Adrenal gland (tissue), 12 donors: ENCODE results near the gene TAF1B. TPM values are rescaled to one million over a fixed set of nuclear protein-coding genes. Genes with fewer than 3 reads are reported as not detected.

Experiments used
- DNase-seq, 7 donors: peaks; one replicate each; pipeline ENCODE4 v3.0.0-alpha.2; 2019 to 2020
- H3K27ac ChIP-seq, 5 donors: fragments of 200-600 bp; sonication (generic) in 4 of 5; 1 replicate in 3 of 5; 2 replicates in 2 of 5; pipeline versions ENCODE4 v1.5.1 to v1.8.0; 2016 to 2020; ENCODE audit warnings: mild to moderate bottlenecking in 1 of 5
- H3K27me3 ChIP-seq: fragments of 200-600 bp; 2 replicates; pipeline ENCODE4 v1.8.0; 2021
- H3K36me3 ChIP-seq, 2 donors: fragments of 200-600 bp; replicated peaks in 1 of 2; 1 replicate in 1 of 2; 2 replicates in 1 of 2; pipeline versions ENCODE4 v1.5.1 to v1.8.0; 2018 to 2022
- H3K4me1 ChIP-seq, 2 donors: fragments of 200-600 bp; replicated peaks in 1 of 2; 1 replicate in 1 of 2; 2 replicates in 1 of 2; pipeline versions ENCODE4 v1.5.1 to v1.8.0; 2018 to 2021
- H3K4me3 ChIP-seq, 4 donors: fragments of 200-600 bp; sonication (generic) in 3 of 4; one replicate each; pipeline ENCODE4 v1.5.1; 2016 to 2018
- H3K9me3 ChIP-seq, 3 donors: fragments of 200-600 bp; sonication (generic) in 1 of 3; replicated peaks in 1 of 3; 1 replicate in 2 of 3; 2 replicates in 1 of 3; pipeline versions ENCODE4 v1.5.1 to v1.8.0; 2016 to 2021
- POLR2A ChIP-seq, 2 donors: fragments of 450-650 bp; IDR thresholded peaks; one replicate each; pipeline ENCODE4 v1.6.1; 2017; ENCODE audit warnings: antibody characterized with exemption in 2 of 2, mild to moderate bottlenecking in 2 of 2, moderate library complexity in 1 of 2
- WGBS, 4 donors: extraction: QIAGEN DNeasy Blood & Tissue Kit in 2 of 4; methylation state at CpG; one replicate each; pipeline versions ENCODE4 v1.1.5 to v1.1.7; 2013 to 2017; 5-methylcytosine and 5-hydroxymethylcytosine counted together
- intact Hi-C, 2 donors: fragments of 100-400 bp; cut with DNase I; formaldehyde crosslinking; loops; one replicate each; pipeline versions ENCODE4 v1.14.1 to v1.15.0; 2022 to 2023
- polyA plus RNA-seq, 3 donors: library from polyadenylated mRNA; stranded (reverse); fragments of 200-250 nt in 2 of 3; fragments of 350-450 nt in 1 of 3; fragmentation: Illumina TruSeq in 1 of 3; extraction: RNeasy Lipid Tissue Mini Kit (QIAGEN cat#74804) in 1 of 3; gene quantifications; one replicate each; pipeline ENCODE4 v1.2.3, GENCODE V29; 2013 to 2014
- total RNA-seq, 9 donors: library from RNA; depleted of rRNA in 4 of 9; stranded (reverse); fragments of >200 nt in 4 of 9; fragments of 120-200 nt in 1 of 9; fragmentation: NEBNext Ultra II Directional in 1 of 9; extraction: Animal tissue kit (Norgen Biotek cat#: 25700) in 1 of 9; gene quantifications; one replicate each; pipeline versions ENCODE4 v1.1.0 to v1.2.4, GENCODE V29; 2013 to 2023
- TF ChIP-seq, protein P1 (sequence below), 6 experiments: fragments of 450-650 bp in 4 of 6; fragments of 200-600 bp in 2 of 6; sonication (generic) in 1 of 6; IDR thresholded peaks; 1 replicate in 5 of 6; 2 replicates in 1 of 6; pipeline versions ENCODE4 v1.5.1 to v1.8.0; 2016 to 2021; ENCODE audit warnings: antibody characterized with exemption in 6 of 6, mild to moderate bottlenecking in 2 of 6, moderate library complexity in 1 of 6
- donor health status: healthy with polysubstance abuse.
- donor health status: Bipolar disorder and iron deficiency.
- donor health status: DM: yes; HTN: yes; CAD: no.
- donor health status: DM: no; HTN: no; CAD: no.
- donor health status: DM: no; HTN: no; CAD: no.
- donor health status: DM: yes; HTN: yes; CAD: no.

TAF1B gene
- total and polyA plus RNA-seq, 12 donors, result 3.1 to 21.6 (median 14.9) TPM

DNA sequence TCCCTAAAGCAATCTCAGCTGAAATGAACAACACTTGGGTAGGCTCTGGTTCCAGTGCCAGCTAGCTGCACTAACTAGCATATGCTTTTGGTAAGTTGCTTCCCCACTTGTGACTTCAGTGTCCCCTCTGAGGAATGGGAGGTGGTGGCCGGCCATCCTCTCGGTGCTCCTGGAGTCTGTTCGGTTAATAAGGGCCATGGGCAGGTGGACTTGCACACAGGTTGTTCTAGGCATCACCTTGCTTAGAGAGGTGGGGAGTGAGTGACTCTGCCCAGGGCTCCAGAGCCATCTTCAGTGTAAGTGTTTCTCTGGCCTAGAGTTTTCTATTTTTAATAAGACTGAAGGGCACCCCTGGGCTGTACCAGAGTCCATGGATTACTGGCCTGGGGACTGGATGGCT, 18.8 kb upstream of the TAF1B start:
- intact Hi-C loops, result no loop called here
- Histone ChIP-seq H3K36me3 (no peaks in the 10 kb centered on the region), H3K9me3 (no peaks in the 10 kb centered on the region), H3K27ac (no peak overlapping the region), H3K27me3 (no peaks in the 10 kb centered on the region), H3K4me3 (no peak overlapping the region), H3K4me1 (no peaks in the 10 kb centered on the region)
- DNase-seq, result peak in 1 of 7 donors; percentile 45
- WGBS, 4 donors, result 81 to 89% (median 84%) methylated on average over 3 of the region's 3 CpGs
- no peak for TF ChIP-seq POLR2A (IDR thresholded peaks at IDR 0.05)
- TF ChIP-seq, protein P1, sequence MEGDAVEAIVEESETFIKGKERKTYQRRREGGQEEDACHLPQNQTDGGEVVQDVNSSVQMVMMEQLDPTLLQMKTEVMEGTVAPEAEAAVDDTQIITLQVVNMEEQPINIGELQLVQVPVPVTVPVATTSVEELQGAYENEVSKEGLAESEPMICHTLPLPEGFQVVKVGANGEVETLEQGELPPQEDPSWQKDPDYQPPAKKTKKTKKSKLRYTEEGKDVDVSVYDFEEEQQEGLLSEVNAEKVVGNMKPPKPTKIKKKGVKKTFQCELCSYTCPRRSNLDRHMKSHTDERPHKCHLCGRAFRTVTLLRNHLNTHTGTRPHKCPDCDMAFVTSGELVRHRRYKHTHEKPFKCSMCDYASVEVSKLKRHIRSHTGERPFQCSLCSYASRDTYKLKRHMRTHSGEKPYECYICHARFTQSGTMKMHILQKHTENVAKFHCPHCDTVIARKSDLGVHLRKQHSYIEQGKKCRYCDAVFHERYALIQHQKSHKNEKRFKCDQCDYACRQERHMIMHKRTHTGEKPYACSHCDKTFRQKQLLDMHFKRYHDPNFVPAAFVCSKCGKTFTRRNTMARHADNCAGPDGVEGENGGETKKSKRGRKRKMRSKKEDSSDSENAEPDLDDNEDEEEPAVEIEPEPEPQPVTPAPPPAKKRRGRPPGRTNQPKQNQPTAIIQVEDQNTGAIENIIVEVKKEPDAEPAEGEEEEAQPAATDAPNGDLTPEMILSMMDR (IDR thresholded peaks at IDR 0.05), result no peak

DNA sequence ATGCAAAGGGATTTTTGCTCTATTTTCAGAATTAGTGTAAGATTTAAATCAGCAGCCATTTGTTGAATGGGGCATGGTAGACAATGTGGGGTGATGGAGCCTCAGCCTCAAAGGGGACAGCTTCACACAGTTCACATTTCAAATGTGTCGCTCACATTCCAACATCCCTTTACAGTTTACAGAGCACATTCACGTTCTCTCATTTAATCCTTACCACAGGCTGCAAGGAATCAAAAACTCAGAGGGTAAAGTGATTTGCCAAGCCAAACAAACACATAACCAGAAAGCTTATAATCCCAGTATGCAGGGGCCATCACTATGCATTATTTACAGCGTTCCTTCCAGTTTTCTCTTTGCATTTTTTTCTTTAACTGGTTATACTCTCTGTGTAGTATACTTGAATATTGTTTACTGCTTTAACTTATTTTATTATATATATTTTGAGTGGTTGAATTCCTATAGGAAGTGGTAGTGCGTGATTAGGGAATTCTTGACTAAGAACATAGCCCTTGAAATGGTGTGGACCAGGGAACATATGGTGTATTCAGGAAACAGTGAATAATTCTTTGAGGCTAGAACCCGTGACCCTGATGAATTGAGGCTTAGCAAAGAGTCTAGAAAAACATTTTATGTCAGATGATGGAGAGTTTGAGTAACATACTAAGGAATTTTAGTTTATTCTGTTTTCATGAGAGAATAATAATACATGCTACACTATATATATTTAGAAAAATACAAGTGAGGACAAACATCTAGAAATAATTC, 18.1 kb upstream of the TAF1B start:
- H3K9me3 ChIP-seq, result no peaks in the 10 kb centered on the region
- DNase-seq, result no peak
- no peak overlapping the region for H3K4me3 ChIP-seq
- no peak overlapping the region for H3K27ac ChIP-seq
- 76 to 88% (median 83%) methylated on average over 5 of the region's 5 CpGs for WGBS, 4 donors
- no peaks in the 10 kb centered on the region for H3K4me1 ChIP-seq
- TF ChIP-seq, protein P1 (IDR thresholded peaks at IDR 0.05), result no peak
- no peak for TF ChIP-seq POLR2A (IDR thresholded peaks at IDR 0.05)
- intact Hi-C loops, result no loop called here
- no peaks in the 10 kb centered on the region for H3K36me3 ChIP-seq
- H3K27me3 ChIP-seq, result no peaks in the 10 kb centered on the region

- H3K4me1 ChIP-seq, result no peaks in the 10 kb centered on the region
- peak in 1 of 7 donors; percentile 71 for DNase-seq
- intact Hi-C loops, result no loop called here
- H3K27ac ChIP-seq, result no peak overlapping the region
- no peaks in the 10 kb centered on the region for H3K9me3 ChIP-seq
- H3K4me3 ChIP-seq, result no peak overlapping the region
- H3K36me3 ChIP-seq, result no peaks in the 10 kb centered on the region
- no peaks in the 10 kb centered on the region for H3K27me3 ChIP-seq
- TF ChIP-seq POLR2A (IDR thresholded peaks at IDR 0.05), result no peak
- TF ChIP-seq, protein P1 (IDR thresholded peaks at IDR 0.05), result no peak
- WGBS, 4 donors, result 65 to 91% (median 76%) methylated on average over 4 of the region's 4 CpGs
Measured at GRCh38 chr2:9826208-9826607, 17.1 kb upstream of the TAF1B start.

GRCh38 chr2:9830685-9831410, 12.4 kb upstream of the TAF1B start:
- H3K36me3 ChIP-seq, result no peaks in the 10 kb centered on the region
- no peak overlapping the region for H3K4me3 ChIP-seq
- TF ChIP-seq, protein P1 (IDR thresholded peaks at IDR 0.05), result no peak
- TF ChIP-seq POLR2A (IDR thresholded peaks at IDR 0.05), result no peak
- no peaks in the 10 kb centered on the region for H3K9me3 ChIP-seq
- H3K27me3 ChIP-seq, result no peaks in the 10 kb centered on the region
- WGBS, 4 donors, result 66 to 83% (median 70%) methylated on average over 5 of the region's 5 CpGs
- no peak for DNase-seq
- no peak overlapping the region for H3K27ac ChIP-seq
- no peaks in the 10 kb centered on the region for H3K4me1 ChIP-seq
- intact Hi-C loops, result no loop called here
